Measurements from ENCODE around the gene TMEM109.

TMEM109 gene

DNA sequence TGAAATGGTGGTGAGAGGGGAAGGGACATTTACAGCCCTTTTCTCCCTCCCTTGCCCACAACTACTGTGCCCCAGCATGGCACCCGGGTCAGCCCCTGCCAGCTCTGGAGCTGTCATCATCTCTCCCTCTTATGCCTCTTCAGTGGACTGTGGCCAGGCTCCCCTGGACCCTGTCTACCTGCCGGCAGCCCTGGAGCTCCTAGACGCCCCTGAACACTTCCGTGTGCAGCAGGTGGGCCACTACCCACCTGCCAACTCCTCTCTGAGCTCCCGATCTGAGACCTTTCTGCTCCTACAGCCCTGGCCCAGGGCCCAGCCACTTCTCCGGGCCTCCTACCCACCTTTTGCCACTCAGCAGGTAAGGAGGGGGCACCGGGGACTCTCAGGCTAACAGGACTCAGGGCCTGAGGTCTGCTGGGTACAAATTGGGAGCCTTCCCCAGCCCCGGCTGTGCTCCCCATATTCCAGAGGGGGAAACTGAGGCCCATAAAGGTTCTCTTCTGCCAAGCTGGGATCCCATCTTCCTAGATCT lies 13.2 kb downstream of the TMEM109 start:
- Histone ChIP-seq H3K36me3 (ENCODE audit: control insufficient read depth, insufficient read depth, low read length) (peaks cover 35% of the 10 kb centered on the region), H3K4me3 (ENCODE audit: insufficient read depth, low read depth, low read length) (no peak overlapping the region), H3K27me3 (ENCODE audit: control insufficient read depth, insufficient read depth, low read length, poor library complexity, severe bottlenecking) (peaks cover 3% of the 10 kb centered on the region), H3K9me3 (ENCODE audit: control insufficient read depth, low read length) (no peaks in the 10 kb centered on the region), H3K4me1 (ENCODE audit: control insufficient read depth, insufficient read depth, low read length) (peaks cover 16% of the 10 kb centered on the region), H3K27ac (ENCODE audit: insufficient read depth, low read depth, low read length, poor library complexity, severe bottlenecking) (no peak overlapping the region)
- 94% methylated on average over 8 of the region's 8 CpGs for WGBS, 2 experiments

- WGBS, 2 experiments: 91% methylated on average over 16 of the region's 16 CpGs
- no peak overlapping the region for H3K4me3 ChIP-seq (ENCODE audit: insufficient read depth, low read depth, low read length)
- peaks cover 36% of the 10 kb centered on the region for H3K36me3 ChIP-seq (ENCODE audit: control insufficient read depth, insufficient read depth, low read length)
- H3K4me1 ChIP-seq (ENCODE audit: control insufficient read depth, insufficient read depth, low read length): peaks cover 17% of the 10 kb centered on the region
- peaks cover 3% of the 10 kb centered on the region for H3K27me3 ChIP-seq (ENCODE audit: control insufficient read depth, insufficient read depth, low read length, poor library complexity, severe bottlenecking)
- no peak overlapping the region for H3K27ac ChIP-seq (ENCODE audit: insufficient read depth, low read depth, low read length, poor library complexity, severe bottlenecking)
- no peaks in the 10 kb centered on the region for H3K9me3 ChIP-seq (ENCODE audit: control insufficient read depth, low read length)
Measured at GRCh38 chr11:60927600-60927999, 13.6 kb downstream of the TMEM109 start.

GRCh38 chr11:60928563-60929001 lies 14.6 kb downstream of the TMEM109 start:
- 95 to 96% methylated on average over 20 of the region's 20 CpGs for WGBS, 2 experiments
- Histone ChIP-seq H3K27me3 (ENCODE audit: control insufficient read depth, insufficient read depth, low read length, poor library complexity, severe bottlenecking) (peaks cover 3% of the 10 kb centered on the region), H3K27ac (ENCODE audit: insufficient read depth, low read depth, low read length, poor library complexity, severe bottlenecking) (no peak overlapping the region), H3K4me3 (ENCODE audit: insufficient read depth, low read depth, low read length) (no peak overlapping the region), H3K9me3 (ENCODE audit: control insufficient read depth, low read length) (no peaks in the 10 kb centered on the region), H3K36me3 (ENCODE audit: control insufficient read depth, insufficient read depth, low read length) (peaks cover 36% of the 10 kb centered on the region), H3K4me1 (ENCODE audit: control insufficient read depth, insufficient read depth, low read length) (peaks cover 22% of the 10 kb centered on the region)

DNA sequence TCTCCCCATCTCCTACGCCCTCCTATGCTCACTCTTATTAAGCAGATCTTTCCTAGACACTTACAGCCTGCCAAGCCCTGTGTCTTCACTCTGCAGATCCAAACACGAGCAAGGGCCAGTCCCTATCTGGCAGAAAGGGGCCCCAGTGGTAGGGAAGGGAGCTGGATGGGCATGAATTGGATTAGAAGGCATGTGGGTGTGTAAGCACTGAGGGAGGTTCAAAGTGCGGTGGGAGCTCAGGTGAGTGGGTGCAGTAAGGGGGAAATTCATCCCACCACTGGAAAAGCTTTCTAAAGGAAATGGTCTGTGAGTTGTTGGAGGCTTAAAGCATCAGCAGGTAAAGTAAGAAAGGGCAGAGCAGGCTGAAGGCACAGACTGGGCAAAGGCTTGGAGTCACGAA lies 15.8 kb downstream of the TMEM109 start:
- no peak overlapping the region for H3K27ac ChIP-seq (ENCODE audit: insufficient read depth, low read depth, low read length, poor library complexity, severe bottlenecking)
- no peak overlapping the region for H3K4me3 ChIP-seq (ENCODE audit: insufficient read depth, low read depth, low read length)
- H3K36me3 ChIP-seq (ENCODE audit: control insufficient read depth, insufficient read depth, low read length): peaks cover 42% of the 10 kb centered on the region
- H3K4me1 ChIP-seq (ENCODE audit: control insufficient read depth, insufficient read depth, low read length): peaks cover 17% of the 10 kb centered on the region
- H3K27me3 ChIP-seq (ENCODE audit: control insufficient read depth, insufficient read depth, low read length, poor library complexity, severe bottlenecking): no peaks in the 10 kb centered on the region
- 88 to 93% methylated on average over 4 of the region's 4 CpGs for WGBS, 2 experiments
- H3K9me3 ChIP-seq (ENCODE audit: control insufficient read depth, low read length): no peaks in the 10 kb centered on the region

- 94% methylated on average over 4 of the region's 4 CpGs for WGBS, 2 experiments
Measured at GRCh38 chr11:60930394-60930793, 16.4 kb downstream of the TMEM109 start.

GRCh38 chr11:60931917-60932316 lies 18.0 kb downstream of the TMEM109 start:
- Histone ChIP-seq H3K27ac (ENCODE audit: insufficient read depth, low read depth, low read length, poor library complexity, severe bottlenecking) (no peak overlapping the region), H3K4me3 (ENCODE audit: insufficient read depth, low read depth, low read length) (no peak overlapping the region), H3K9me3 (ENCODE audit: control insufficient read depth, low read length) (no peaks in the 10 kb centered on the region), H3K36me3 (ENCODE audit: control insufficient read depth, insufficient read depth, low read length) (peaks cover 42% of the 10 kb centered on the region), H3K4me1 (ENCODE audit: control insufficient read depth, insufficient read depth, low read length) (peaks cover 6% of the 10 kb centered on the region), H3K27me3 (ENCODE audit: control insufficient read depth, insufficient read depth, low read length, poor library complexity, severe bottlenecking) (no peaks in the 10 kb centered on the region)
- WGBS, 2 experiments: 88 to 91% methylated on average over 9 of the region's 9 CpGs

More at GRCh38 chr11:60930394-60930793, 16.4 kb downstream of the TMEM109 start:
- Histone ChIP-seq H3K36me3 (ENCODE audit: control insufficient read depth, insufficient read depth, low read length) (peaks cover 42% of the 10 kb centered on the region), H3K27me3 (ENCODE audit: control insufficient read depth, insufficient read depth, low read length, poor library complexity, severe bottlenecking) (no peaks in the 10 kb centered on the region), H3K4me1 (ENCODE audit: control insufficient read depth, insufficient read depth, low read length) (peaks cover 14% of the 10 kb centered on the region), H3K4me3 (ENCODE audit: insufficient read depth, low read depth, low read length) (no peak overlapping the region), H3K9me3 (ENCODE audit: control insufficient read depth, low read length) (no peaks in the 10 kb centered on the region), H3K27ac (ENCODE audit: insufficient read depth, low read depth, low read length, poor library complexity, severe bottlenecking) (no peak overlapping the region)

DNA sequence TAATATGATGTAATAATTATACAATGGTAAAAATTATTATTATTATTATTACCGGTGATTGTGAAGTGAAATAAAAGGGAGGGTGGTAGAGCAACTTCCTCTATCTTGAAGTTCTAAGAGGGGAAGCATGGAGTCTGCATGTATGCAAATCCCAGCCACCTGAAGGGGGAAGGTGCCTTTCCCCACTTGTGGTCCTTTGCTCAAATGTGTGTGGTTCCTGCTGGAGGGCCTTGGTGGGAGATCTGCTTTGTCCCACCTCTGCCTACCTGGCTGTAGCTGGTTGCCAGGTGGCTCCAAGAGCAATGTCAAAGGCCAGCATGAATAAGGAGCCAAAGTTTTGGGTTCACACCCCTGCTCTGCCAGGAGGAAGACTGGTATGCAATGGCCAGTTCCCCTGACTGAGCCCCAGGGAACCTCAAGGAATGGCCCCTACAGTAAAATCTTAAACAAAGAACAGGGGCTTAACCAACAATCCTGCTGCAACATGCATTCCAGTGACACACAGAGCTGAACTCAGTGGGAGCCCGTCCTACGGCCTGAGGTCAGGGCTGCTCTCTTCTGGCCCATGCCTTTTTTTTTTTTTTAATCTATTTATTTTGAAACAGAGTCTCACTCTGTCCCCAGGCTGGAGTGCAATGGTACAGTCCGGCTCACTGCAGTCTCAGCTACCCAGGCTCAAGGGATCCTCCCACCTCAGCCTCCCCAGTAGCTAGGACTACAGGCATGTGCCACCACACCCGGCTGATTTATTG lies 18.8 kb downstream of the TMEM109 start:
- WGBS, 2 experiments: 54 to 68% methylated on average over 4 to 5 of the region's 5 CpGs
- H3K4me1 ChIP-seq (ENCODE audit: control insufficient read depth, insufficient read depth, low read length): peaks cover 6% of the 10 kb centered on the region
- H3K36me3 ChIP-seq (ENCODE audit: control insufficient read depth, insufficient read depth, low read length): peaks cover 40% of the 10 kb centered on the region
- no peak overlapping the region for H3K4me3 ChIP-seq (ENCODE audit: insufficient read depth, low read depth, low read length)
- H3K27me3 ChIP-seq (ENCODE audit: control insufficient read depth, insufficient read depth, low read length, poor library complexity, severe bottlenecking): no peaks in the 10 kb centered on the region
- no peaks in the 10 kb centered on the region for H3K9me3 ChIP-seq (ENCODE audit: control insufficient read depth, low read length)
- peak overlapping the region; percentile 84 for H3K27ac ChIP-seq (ENCODE audit: insufficient read depth, low read depth, low read length, poor library complexity, severe bottlenecking)

- Histone ChIP-seq H3K4me1 (ENCODE audit: control insufficient read depth, insufficient read depth, low read length) (peaks cover 6% of the 10 kb centered on the region), H3K4me3 (ENCODE audit: insufficient read depth, low read depth, low read length) (no peak overlapping the region), H3K9me3 (ENCODE audit: control insufficient read depth, low read length) (no peaks in the 10 kb centered on the region), H3K27me3 (ENCODE audit: control insufficient read depth, insufficient read depth, low read length, poor library complexity, severe bottlenecking) (no peaks in the 10 kb centered on the region), H3K36me3 (ENCODE audit: control insufficient read depth, insufficient read depth, low read length) (peaks cover 36% of the 10 kb centered on the region), H3K27ac (ENCODE audit: insufficient read depth, low read depth, low read length, poor library complexity, severe bottlenecking) (no peak overlapping the region)
- WGBS, 2 experiments: 94% methylated on average over 37 of the region's 37 CpGs
Measured at GRCh38 chr11:60933416-60934123, 19.6 kb downstream of the TMEM109 start.

DNA sequence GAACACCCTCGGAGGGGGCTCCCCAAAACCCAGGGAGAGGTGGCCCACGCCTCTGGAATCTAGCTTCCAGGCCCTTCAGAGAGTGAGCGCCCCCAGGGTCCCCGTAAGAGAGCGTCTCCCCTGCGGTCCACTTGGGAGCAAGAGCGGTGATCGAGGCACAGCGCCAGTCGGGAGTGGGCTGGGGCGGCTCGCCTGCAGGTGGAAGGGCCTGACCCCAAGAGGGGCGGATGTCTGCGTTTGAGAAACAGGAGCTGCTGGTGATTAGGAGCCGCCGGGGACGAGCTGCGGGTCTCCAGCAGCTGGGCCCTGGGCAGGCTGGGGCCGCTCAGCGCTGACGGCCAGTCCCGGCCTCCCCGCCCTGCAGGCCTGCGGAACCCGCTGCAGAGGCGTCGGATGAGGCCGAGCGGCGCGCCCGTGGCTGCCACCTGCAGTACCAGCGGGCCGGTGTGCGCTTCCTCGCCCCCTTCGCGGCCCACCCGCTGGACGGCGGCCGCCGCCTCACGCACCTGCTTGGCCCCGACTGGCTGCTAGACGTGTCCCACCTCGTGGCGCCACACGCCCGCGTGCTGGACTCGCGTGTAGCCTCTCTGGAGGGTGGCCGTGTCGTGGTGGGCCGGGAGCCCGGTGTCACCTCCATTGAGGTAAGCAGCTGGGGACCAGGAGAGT lies 20.3 kb downstream of the TMEM109 start:
- H3K9me3 ChIP-seq (ENCODE audit: control insufficient read depth, low read length): no peaks in the 10 kb centered on the region
- 95% methylated on average over 57 of the region's 57 CpGs for WGBS, 2 experiments
- no peak overlapping the region for H3K4me3 ChIP-seq (ENCODE audit: insufficient read depth, low read depth, low read length)
- H3K4me1 ChIP-seq (ENCODE audit: control insufficient read depth, insufficient read depth, low read length): peaks cover 6% of the 10 kb centered on the region
- H3K27ac ChIP-seq (ENCODE audit: insufficient read depth, low read depth, low read length, poor library complexity, severe bottlenecking): no peak overlapping the region
- no peaks in the 10 kb centered on the region for H3K27me3 ChIP-seq (ENCODE audit: control insufficient read depth, insufficient read depth, low read length, poor library complexity, severe bottlenecking)
- peaks cover 29% of the 10 kb centered on the region for H3K36me3 ChIP-seq (ENCODE audit: control insufficient read depth, insufficient read depth, low read length)

Data from ectodermal cell (in vitro differentiated cells).